T1000 (cell line): Measurements from ENCODE around the gene CAMK1D.
"Not testable (repeated sequence)": the region's sequence is repeated elsewhere in the genome, so short reads cannot be mapped to it uniquely, and the experiment has no call there.

Experiments
- DNase-seq: peaks from one replicate; lab custom pipeline; 2025; ENCODE audit warnings: mixed read lengths; lab: John Stamatoyannopoulos, UW

Gene CAMK1D

GRCh38 chr10:12431151-12432101 is 82.1 kb downstream of the CAMK1D start:
- DNase-seq: no peak

- no peak for DNase-seq
Observed at GRCh38 chr10:12432402-12433189, 83.2 kb downstream of the CAMK1D start.

- no peak for DNase-seq
Observed at GRCh38 chr10:12434277-12434676, 84.9 kb downstream of the CAMK1D start.

- DNase-seq: not testable (repeated sequence)
Observed at GRCh38 chr10:12434677-12435076, 85.3 kb downstream of the CAMK1D start.

- DNase-seq: no peak
Observed at GRCh38 chr10:12435348-12435747, 86.0 kb downstream of the CAMK1D start.

GRCh38 chr10:12438919-12439692 is 89.8 kb downstream of the CAMK1D start:
- no peak for DNase-seq

GRCh38 chr10:12439767-12440166 is 90.4 kb downstream of the CAMK1D start:
- not testable (repeated sequence) for DNase-seq

- DNase-seq: no peak
Observed at GRCh38 chr10:12443026-12443425, 93.7 kb downstream of the CAMK1D start.

- no peak for DNase-seq
Observed at GRCh38 chr10:12444981-12445700, 95.8 kb downstream of the CAMK1D start.

- no peak for DNase-seq
Observed at GRCh38 chr10:12445701-12446334, 96.5 kb downstream of the CAMK1D start.

- no peak for DNase-seq
Observed at GRCh38 chr10:12448340-12448728, 99.0 kb downstream of the CAMK1D start.

- DNase-seq: no peak
Observed at GRCh38 chr10:12448729-12449391, 99.5 kb downstream of the CAMK1D start.

GRCh38 chr10:12455318-12455717 is 106.0 kb downstream of the CAMK1D start:
- DNase-seq: no peak

GRCh38 chr10:12455766-12456165 is 106.4 kb downstream of the CAMK1D start:
- no peak for DNase-seq

GRCh38 chr10:12459340-12459739 is 110.0 kb downstream of the CAMK1D start:
- DNase-seq: no peak

- no peak for DNase-seq
Observed at GRCh38 chr10:12459762-12460161, 110.4 kb downstream of the CAMK1D start.

GRCh38 chr10:12463459-12463838 is 114.1 kb downstream of the CAMK1D start:
- no peak for DNase-seq

GRCh38 chr10:12465385-12466136 is 116.2 kb downstream of the CAMK1D start:
- no peak for DNase-seq

- DNase-seq: no peak
Observed at GRCh38 chr10:12466704-12467305, 117.5 kb downstream of the CAMK1D start.
